Measurements from ENCODE around the gene RARA.

The RARA gene

DNA sequence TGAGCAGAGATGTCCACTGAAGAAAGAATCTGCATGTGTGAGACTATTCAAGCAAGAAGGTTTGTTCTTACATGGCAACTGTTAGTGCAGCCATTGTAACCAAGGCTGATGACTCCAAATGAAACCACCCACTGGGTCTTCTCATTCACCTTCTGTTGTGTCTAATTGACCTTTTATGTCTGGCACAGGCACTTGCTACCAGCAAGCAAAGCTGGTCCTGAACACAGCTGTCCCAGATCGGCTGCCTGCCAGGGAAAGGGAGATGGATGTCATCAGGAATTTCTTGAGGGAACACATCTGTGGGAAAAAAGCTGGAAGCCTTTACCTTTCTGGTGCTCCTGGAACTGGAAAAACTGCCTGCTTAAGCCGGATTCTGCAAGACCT is 17.7 kb upstream of the RARA start:
- no peak overlapping the region for H4K91ac ChIP-seq (ENCODE audit: low read length)
- H3K23ac ChIP-seq (ENCODE audit: low read length in 2 of 2) = no peak overlapping the region
- peak overlapping the region in 1 of 2 experiments; percentile 1 for H2BK12ac ChIP-seq (ENCODE audit: low read length in 2 of 2)
- 88% methylated on average over 2 of the region's 2 CpGs for WGBS
- H3K4ac ChIP-seq (ENCODE audit: low read depth in 1 of 2, low read length in 2 of 2) = no peak overlapping the region
- no peak for DNase-seq
- no peaks in the 10 kb centered on the region for H3K9me3 ChIP-seq (ENCODE audit: control insufficient read depth, low read length)
- peaks cover 8% of the 10 kb centered on the region for H3K4me1 ChIP-seq (ENCODE audit: control insufficient read depth, insufficient read depth, low read depth, low read length)
- no peak overlapping the region for H3K27ac ChIP-seq (ENCODE audit: low read length, poor library complexity, severe bottlenecking)
- H3K79me1 ChIP-seq (replicated peaks; ENCODE audit: low read length, poor library complexity, severe bottlenecking) = peaks cover 10% of the 10 kb centered on the region
- no peaks in the 10 kb centered on the region for H3K27me3 ChIP-seq (ENCODE audit: control insufficient read depth in 1 of 2, insufficient read depth in 1 of 2, low read length in 2 of 2)
- no peak overlapping the region for H2BK5ac ChIP-seq (ENCODE audit: low read depth, low read length, poor library complexity, severe bottlenecking)
- H3K36me3 ChIP-seq (ENCODE audit: control insufficient read depth in 1 of 2, insufficient read depth in 2 of 2, low read depth in 1 of 2, low read length in 2 of 2) = peaks cover 5 to 15% of the 10 kb centered on the region in 2 experiments
- H2AK5ac ChIP-seq (ENCODE audit: low read length, severe bottlenecking) = no peak overlapping the region
- no peak overlapping the region for H3K18ac ChIP-seq (ENCODE audit: low read depth in 1 of 2, low read length in 2 of 2)
- no peak overlapping the region for H2BK15ac ChIP-seq (ENCODE audit: low read depth, poor library complexity, severe bottlenecking)
- no peak overlapping the region for H4K8ac ChIP-seq (ENCODE audit: low read length)
- H3K14ac ChIP-seq (ENCODE audit: low read length in 2 of 2) = no peak overlapping the region
- H3K4me2 ChIP-seq (ENCODE audit: low read length, poor library complexity, severe bottlenecking) = no peak overlapping the region
- H2BK120ac ChIP-seq (ENCODE audit: low read depth, low read length) = peak overlapping the region; percentile 34
- no peak overlapping the region for H3K4me3 ChIP-seq (ENCODE audit: insufficient read depth in 1 of 2, low read depth in 1 of 2, low read length in 2 of 2)
- no peak overlapping the region for H2AFZ ChIP-seq (ENCODE audit: low read depth, low read length)
- H3K9ac ChIP-seq (ENCODE audit: low read length) = peak overlapping the region; percentile 3

DNA sequence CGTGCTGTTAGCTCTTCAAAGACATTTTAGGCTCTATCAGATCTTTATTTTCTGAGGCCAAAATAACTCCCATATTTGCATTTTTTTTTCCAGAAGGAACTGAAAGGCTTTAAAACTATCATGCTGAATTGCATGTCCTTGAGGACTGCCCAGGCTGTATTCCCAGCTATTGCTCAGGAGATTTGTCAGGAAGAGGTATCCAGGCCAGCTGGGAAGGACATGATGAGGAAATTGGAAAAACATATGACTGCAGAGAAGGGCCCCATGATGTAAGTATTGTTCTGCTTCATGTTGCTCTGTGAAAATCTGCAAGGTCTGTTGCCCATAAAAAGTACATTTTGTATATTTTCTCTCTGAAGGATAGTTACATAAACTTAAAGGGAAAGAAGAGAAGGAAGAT is 15.6 kb upstream of the RARA start:
- H2BK15ac ChIP-seq (ENCODE audit: low read depth, poor library complexity, severe bottlenecking) = no peak overlapping the region
- DNase-seq = peak; percentile 32
- H3K27me3 ChIP-seq (ENCODE audit: control insufficient read depth in 1 of 2, insufficient read depth in 1 of 2, low read length in 2 of 2) = no peaks in the 10 kb centered on the region
- H3K79me1 ChIP-seq (replicated peaks; ENCODE audit: low read length, poor library complexity, severe bottlenecking) = peaks cover 8% of the 10 kb centered on the region
- H3K23ac ChIP-seq (ENCODE audit: low read length in 2 of 2) = no peak overlapping the region
- H3K9ac ChIP-seq (ENCODE audit: low read length) = peak overlapping the region; percentile 58
- no peak overlapping the region for H2AFZ ChIP-seq (ENCODE audit: low read depth, low read length)
- no peak overlapping the region for H2BK5ac ChIP-seq (ENCODE audit: low read depth, low read length, poor library complexity, severe bottlenecking)
- H3K9me3 ChIP-seq (ENCODE audit: control insufficient read depth, low read length) = no peaks in the 10 kb centered on the region
- H3K4me2 ChIP-seq (ENCODE audit: low read length, poor library complexity, severe bottlenecking) = no peak overlapping the region
- no peak overlapping the region for H2BK12ac ChIP-seq (ENCODE audit: low read length in 2 of 2)
- no peak overlapping the region for H3K14ac ChIP-seq (ENCODE audit: low read length in 2 of 2)
- H3K18ac ChIP-seq (ENCODE audit: low read depth in 1 of 2, low read length in 2 of 2) = no peak overlapping the region
- no peak overlapping the region for H2AK5ac ChIP-seq (ENCODE audit: low read length, severe bottlenecking)
- H3K4me3 ChIP-seq (ENCODE audit: insufficient read depth in 1 of 2, low read depth in 1 of 2, low read length in 2 of 2) = peak overlapping the region in 1 of 2 experiments; percentile 31
- H3K36me3 ChIP-seq (ENCODE audit: control insufficient read depth in 1 of 2, insufficient read depth in 2 of 2, low read depth in 1 of 2, low read length in 2 of 2) = peaks cover 5 to 15% of the 10 kb centered on the region in 2 experiments
- H2BK120ac ChIP-seq (ENCODE audit: low read depth, low read length) = no peak overlapping the region
- H3K4ac ChIP-seq (ENCODE audit: low read depth in 1 of 2, low read length in 2 of 2) = no peak overlapping the region
- no peak overlapping the region for H3K27ac ChIP-seq (ENCODE audit: low read length, poor library complexity, severe bottlenecking)
- H4K8ac ChIP-seq (ENCODE audit: low read length) = no peak overlapping the region
- WGBS = 100% methylated on average over 1 of the region's 1 CpG
- no peak overlapping the region for H4K91ac ChIP-seq (ENCODE audit: low read length)
- H3K4me1 ChIP-seq (ENCODE audit: control insufficient read depth, insufficient read depth, low read depth, low read length) = peaks cover 1% of the 10 kb centered on the region

DNA sequence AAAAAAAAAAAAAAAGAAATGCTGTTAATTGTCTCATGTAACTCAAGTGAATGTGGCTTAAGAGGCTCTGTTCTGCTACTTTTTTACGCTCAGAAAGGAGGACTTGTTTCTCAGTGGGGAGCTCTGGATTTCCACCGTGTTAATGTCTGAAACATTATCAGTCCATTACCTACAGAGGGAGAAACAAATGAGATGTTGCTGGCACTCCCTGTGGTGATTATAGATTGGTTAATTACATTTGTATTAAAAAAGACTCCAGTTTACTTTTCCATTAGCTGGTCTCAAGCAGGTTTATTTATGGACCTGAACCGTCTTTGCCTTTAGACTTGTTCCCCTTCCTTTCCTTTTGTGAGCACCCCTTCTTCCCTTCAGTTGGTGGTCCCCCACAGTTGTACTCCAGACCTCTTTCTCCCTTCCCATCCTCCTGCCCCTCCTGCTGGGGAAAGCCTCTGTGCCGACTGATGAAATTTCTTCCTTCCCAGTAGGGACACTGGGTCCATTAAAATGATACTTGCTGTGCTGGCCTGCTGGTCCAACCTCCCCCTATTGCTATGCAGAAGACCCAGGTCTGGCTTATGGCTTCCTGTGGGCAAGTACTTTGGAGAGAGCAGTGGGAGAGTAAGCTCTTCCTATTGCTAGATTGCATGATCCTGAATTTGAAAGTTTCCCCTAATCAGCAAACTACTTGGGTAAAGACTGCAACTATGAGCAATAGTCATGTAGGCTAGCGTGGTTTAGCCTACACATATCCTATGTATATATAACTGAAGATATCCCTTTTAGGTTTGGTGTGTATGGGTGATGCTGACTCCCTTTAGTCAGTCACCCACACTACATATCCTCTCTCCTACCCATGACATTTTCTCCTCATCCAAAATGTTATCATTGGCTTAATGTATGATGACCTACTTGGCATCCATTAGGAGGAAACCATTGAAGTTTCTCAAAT is 13.2 kb upstream of the RARA start:
- H3K36me3 ChIP-seq (ENCODE audit: control insufficient read depth in 1 of 2, insufficient read depth in 2 of 2, low read depth in 1 of 2, low read length in 2 of 2) = peaks cover 5 to 21% of the 10 kb centered on the region in 2 experiments
- no peak overlapping the region for H2BK15ac ChIP-seq (ENCODE audit: low read depth, poor library complexity, severe bottlenecking)
- no peak overlapping the region for H3K14ac ChIP-seq (ENCODE audit: low read length in 2 of 2)
- peaks cover 7% of the 10 kb centered on the region for H3K79me1 ChIP-seq (replicated peaks; ENCODE audit: low read length, poor library complexity, severe bottlenecking)
- H2BK5ac ChIP-seq (ENCODE audit: low read depth, low read length, poor library complexity, severe bottlenecking) = no peak overlapping the region
- H3K4me3 ChIP-seq (ENCODE audit: insufficient read depth in 1 of 2, low read depth in 1 of 2, low read length in 2 of 2) = no peak overlapping the region
- 90% methylated on average over 4 of the region's 5 CpGs for WGBS
- H3K9ac ChIP-seq (ENCODE audit: low read length) = no peak overlapping the region
- H2AFZ ChIP-seq (ENCODE audit: low read depth, low read length) = no peak overlapping the region
- no peaks in the 10 kb centered on the region for H3K9me3 ChIP-seq (ENCODE audit: control insufficient read depth, low read length)
- H3K18ac ChIP-seq (ENCODE audit: low read depth in 1 of 2, low read length in 2 of 2) = no peak overlapping the region
- H2BK120ac ChIP-seq (ENCODE audit: low read depth, low read length) = no peak overlapping the region
- no peak overlapping the region for H3K4me2 ChIP-seq (ENCODE audit: low read length, poor library complexity, severe bottlenecking)
- DNase-seq = no peak
- H3K23ac ChIP-seq (ENCODE audit: low read length in 2 of 2) = no peak overlapping the region
- H4K8ac ChIP-seq (ENCODE audit: low read length) = no peak overlapping the region
- no peak overlapping the region for H2BK12ac ChIP-seq (ENCODE audit: low read length in 2 of 2)
- no peak overlapping the region for H2AK5ac ChIP-seq (ENCODE audit: low read length, severe bottlenecking)
- no peak overlapping the region for H3K27ac ChIP-seq (ENCODE audit: low read length, poor library complexity, severe bottlenecking)
- H3K4ac ChIP-seq (ENCODE audit: low read depth in 1 of 2, low read length in 2 of 2) = no peak overlapping the region
- H3K27me3 ChIP-seq (ENCODE audit: control insufficient read depth in 1 of 2, insufficient read depth in 1 of 2, low read length in 2 of 2) = no peaks in the 10 kb centered on the region
- H3K4me1 ChIP-seq (ENCODE audit: control insufficient read depth, insufficient read depth, low read depth, low read length) = peaks cover 1% of the 10 kb centered on the region
- H4K91ac ChIP-seq (ENCODE audit: low read length) = no peak overlapping the region

DNA sequence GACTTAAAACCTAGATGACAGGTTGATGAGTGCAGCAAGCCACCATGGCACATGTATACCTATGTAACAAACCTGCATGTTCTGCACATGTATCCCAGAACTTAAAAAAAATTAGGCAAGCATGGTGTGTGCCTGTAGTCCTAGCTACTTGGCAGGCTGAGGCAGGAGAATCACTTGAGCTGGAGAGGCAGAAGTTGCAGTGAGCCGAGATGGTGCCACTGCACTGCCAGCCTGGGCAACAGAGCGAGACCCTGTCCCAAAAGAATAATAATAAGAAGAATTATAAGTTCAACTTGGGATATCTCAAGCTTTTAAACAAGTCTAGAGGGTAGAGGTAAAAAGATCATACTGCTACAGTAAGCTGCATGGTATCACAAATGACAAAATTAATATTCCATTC is 11.5 kb upstream of the RARA start:
- Histone ChIP-seq H3K79me1 (replicated peaks; ENCODE audit: low read length, poor library complexity, severe bottlenecking) (peaks cover 4% of the 10 kb centered on the region), H3K9ac (ENCODE audit: low read length) (peak overlapping the region; percentile 2), H3K23ac (ENCODE audit: low read length in 2 of 2) (no peak overlapping the region), H3K36me3 (ENCODE audit: control insufficient read depth in 1 of 2, insufficient read depth in 2 of 2, low read depth in 1 of 2, low read length in 2 of 2) (peaks cover 3 to 32% of the 10 kb centered on the region in 2 experiments), H4K91ac (ENCODE audit: low read length) (no peak overlapping the region), H2AK5ac (ENCODE audit: low read length, severe bottlenecking) (no peak overlapping the region), H2AFZ (ENCODE audit: low read depth, low read length) (no peak overlapping the region), H3K14ac (ENCODE audit: low read length in 2 of 2) (no peak overlapping the region), H3K4ac (ENCODE audit: low read depth in 1 of 2, low read length in 2 of 2) (no peak overlapping the region), H2BK120ac (ENCODE audit: low read depth, low read length) (no peak overlapping the region), H3K4me1 (ENCODE audit: control insufficient read depth, insufficient read depth, low read depth, low read length) (peaks cover 1% of the 10 kb centered on the region), H3K27ac (ENCODE audit: low read length, poor library complexity, severe bottlenecking) (no peak overlapping the region), H3K9me3 (ENCODE audit: control insufficient read depth, low read length) (no peaks in the 10 kb centered on the region), H2BK15ac (ENCODE audit: low read depth, poor library complexity, severe bottlenecking) (no peak overlapping the region), H3K18ac (ENCODE audit: low read depth in 1 of 2, low read length in 2 of 2) (no peak overlapping the region), H2BK12ac (ENCODE audit: low read length in 2 of 2) (no peak overlapping the region), H3K27me3 (ENCODE audit: control insufficient read depth in 1 of 2, insufficient read depth in 1 of 2, low read length in 2 of 2) (no peaks in the 10 kb centered on the region), H3K4me2 (ENCODE audit: low read length, poor library complexity, severe bottlenecking) (no peak overlapping the region), H3K4me3 (ENCODE audit: insufficient read depth in 1 of 2, low read depth in 1 of 2, low read length in 2 of 2) (no peak overlapping the region), H2BK5ac (ENCODE audit: low read depth, low read length, poor library complexity, severe bottlenecking) (no peak overlapping the region), H4K8ac (ENCODE audit: low read length) (no peak overlapping the region)
- DNase-seq = no peak
- no CpG with 5 or more reads among the region's 2 CpGs for WGBS
